BJ (cell line): ENCODE results near the gene ETV6. TPM values are rescaled to one million over a fixed set of nuclear protein-coding genes. Genes with fewer than 3 reads are reported as not detected.

ENCODE experiments used
- CTCF ChIA-PET: fragments of 350-600 bp; formaldehyde crosslinking; extraction: SDS; loops from one replicate; lab custom pipeline; 2021; ENCODE audit warnings: antibody characterized with exemption, inconsistent platforms; lab: Yijun Ruan, JAX
- POLR2A ChIA-PET: fragments of 300-600 bp; sonication (Branson Sonifier 250); formaldehyde crosslinking; extraction: SDS; loops from one replicate; lab custom pipeline; 2021; ENCODE audit warnings: antibody characterized with exemption; lab: Charles Lee
- DNase-seq: peaks from one replicate; pipeline ENCODE4 v3.0.0-alpha.2; 2011; ENCODE audit warnings: low read depth
- H3K27me3 ChIP-seq: 2 replicates; pipeline ENCODE4 v1.6.0; 2011; ENCODE audit warnings: low read length; ENCODE audit not compliant: control insufficient read depth, insufficient read depth
- H3K36me3 ChIP-seq: 2 replicates; pipeline ENCODE4 v1.5.1; 2011; ENCODE audit warnings: low read length; ENCODE audit not compliant: control insufficient read depth, insufficient read depth
- H3K4me3 ChIP-seq: 2 replicates; pipeline ENCODE4 v1.5.1; 2011; ENCODE audit warnings: low read depth, mild to moderate bottlenecking, control low read depth, low read length
- CTCF ChIP-seq: IDR thresholded peaks from 2 replicates; pipeline ENCODE4 v1.5.1; 2011; ENCODE audit warnings: low read depth, mild to moderate bottlenecking, control low read depth, inconsistent platforms, low read length, moderate library complexity; ENCODE audit not compliant: insufficient read depth
- polyA plus RNA-seq: library from polyadenylated mRNA; depleted of rRNA; stranded (reverse); fragments of >200 nt; gene quantifications from 2 replicates; pipeline ENCODE4 v1.2.3, GENCODE V29; 2011

ETV6 gene
- polyA plus RNA-seq, 1 experiment, result 10.7 TPM

GRCh38 chr12:11869406-11869805, 219.9 kb downstream of the ETV6 start:
- Histone ChIP-seq H3K4me3 (no peak overlapping the region), H3K27me3 (no peaks in the 10 kb centered on the region), H3K36me3 (peaks cover 12% of the 10 kb centered on the region)
- DNase-seq, result no peak
- CTCF ChIA-PET, result interaction anchor here (1.5 kb wide), 1 partner anchor 10 kb away, joined by 4 read pairs; no protein-coding TSS in a partner anchor
- POLR2A ChIA-PET, result no interaction called here
- TF ChIP-seq CTCF, result no peak

GRCh38 chr12:11870041-11870451, 220.6 kb downstream of the ETV6 start:
- ChIA-PET POLR2A (no interaction called here), CTCF (interaction anchor here (1.5 kb wide), 1 partner anchor 10 kb away, joined by 4 read pairs; no protein-coding TSS in a partner anchor)
- Histone ChIP-seq H3K4me3 (no peak overlapping the region), H3K27me3 (no peaks in the 10 kb centered on the region), H3K36me3 (peaks cover 12% of the 10 kb centered on the region)
- DNase-seq, result no peak
- TF ChIP-seq CTCF, result no peak

DNA sequence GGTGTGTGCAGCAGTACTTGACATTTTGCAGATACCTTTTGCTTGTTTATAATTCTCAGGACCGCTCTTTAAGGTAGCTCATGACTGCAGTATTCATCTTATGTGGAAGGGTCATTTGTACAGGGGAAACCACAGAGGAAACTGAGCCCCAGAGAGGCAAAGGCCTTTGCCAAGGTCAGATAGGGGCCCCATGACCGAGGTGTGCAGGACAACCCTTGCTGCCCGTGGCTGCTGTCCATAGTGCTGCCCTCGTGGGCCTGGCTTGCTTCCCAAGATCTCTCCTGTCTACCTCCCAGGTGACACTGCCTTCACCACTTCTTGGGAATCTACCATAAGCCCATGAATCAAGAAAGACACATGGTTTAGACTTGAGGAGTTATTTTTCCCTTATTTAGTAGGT, 222.6 kb downstream of the ETV6 start:
- TF ChIP-seq CTCF, result no peak
- ChIA-PET CTCF (no interaction called here), POLR2A (interaction anchor here (0.6 kb wide), 1 partner anchor 73 kb away, joined by 9 read pairs; no protein-coding TSS in a partner anchor)
- Histone ChIP-seq H3K27me3 (no peaks in the 10 kb centered on the region), H3K36me3 (peaks cover 12% of the 10 kb centered on the region), H3K4me3 (no peak overlapping the region)
- no peak for DNase-seq

GRCh38 chr12:11875414-11875935, 226.0 kb downstream of the ETV6 start:
- ChIA-PET POLR2A (no interaction called here), CTCF (no interaction called here)
- DNase-seq, result no peak
- H3K4me3 ChIP-seq, result no peak overlapping the region
- H3K36me3 ChIP-seq, result peaks cover 3% of the 10 kb centered on the region
- no peak for TF ChIP-seq CTCF
- H3K27me3 ChIP-seq, result no peaks in the 10 kb centered on the region

DNA sequence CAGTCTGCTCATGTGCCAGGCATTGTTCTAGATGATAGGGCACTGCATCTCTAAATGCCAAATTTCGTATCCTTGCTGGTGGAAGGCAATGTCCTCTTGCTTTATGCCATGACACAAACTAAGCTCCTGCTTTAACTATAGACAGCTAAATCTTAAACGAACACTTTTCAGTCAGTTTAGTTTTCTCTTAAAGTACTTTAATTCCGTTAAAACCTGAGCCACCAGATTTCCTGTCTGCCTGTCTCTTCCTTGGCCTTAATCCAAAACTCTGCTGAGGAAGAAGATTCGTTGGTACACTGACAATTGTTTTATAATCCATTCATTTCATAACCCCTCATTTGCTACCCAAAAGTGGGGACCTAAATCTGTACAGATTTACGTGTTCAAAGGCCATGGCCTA, 226.8 kb downstream of the ETV6 start:
- Histone ChIP-seq H3K36me3 (no peaks in the 10 kb centered on the region; the same call in 1 of the 2 replicates), H3K4me3 (no peak overlapping the region), H3K27me3 (no peaks in the 10 kb centered on the region)
- no peak for TF ChIP-seq CTCF
- no peak for DNase-seq
- POLR2A ChIA-PET, result no interaction called here
- CTCF ChIA-PET, result no interaction called here
